ENCODE measurements around the gene LCAT. TPM values are rescaled to one million over a fixed set of nuclear protein-coding genes. Genes with fewer than 3 reads are reported as not detected.

The LCAT gene
- polyA plus RNA-seq, 1 of the 3 experiments (the other 2 are of a cell fraction) = 11.1 TPM

GRCh38 chr16:67959536-67960329, 15.8 kb upstream of the LCAT start:
- CTCF ChIA-PET = interaction anchor here (0.7 to 4.4 kb wide), 5 partner anchors 9 to 81 kb away, joined by 3 to 32 read pairs (median 7); no protein-coding TSS in a partner anchor
- Histone ChIP-seq H3F3A (replicated peaks; ENCODE audit: insufficient read depth) (no peaks in the 10 kb centered on the region), H3K9ac (0 out of 2 replicates have a peak overlapping the region, but pooled peaks have one; percentile 0), H3K4me2 (peak overlapping the region; percentile 12; the same call in 1 of the 2 replicates), H3K4me3 (ENCODE audit: low read depth in 2 of 2, low read length in 1 of 2) (no peak overlapping the region), H3K27me3 (ENCODE audit: insufficient read depth) (no peaks in the 10 kb centered on the region), H2AFZ (ENCODE audit: low read depth) (no peak overlapping the region), H3K27ac (ENCODE audit: low read depth in 2 of 2, low read length in 1 of 2) (peak overlapping the region in 1 of 2 experiments; percentile 37; a peak in 1 of 4 replicates), H3K9me3 (no peaks in the 10 kb centered on the region), H4K20me1 (ENCODE audit: insufficient read depth) (peaks cover 32% of the 10 kb centered on the region), H3K9me2 (no peaks in the 10 kb centered on the region), H3K4me1 (ENCODE audit: control insufficient read depth in 1 of 2, insufficient read depth in 2 of 2, low read depth in 1 of 2, low read length in 1 of 2) (peaks cover 0 to 16% of the 10 kb centered on the region in 2 experiments; a peak in 1 of 4 replicates), H3K79me2 (ENCODE audit: insufficient read depth) (peaks cover 64% of the 10 kb centered on the region), H3K36me3 (replicated peaks in 1 of 2; ENCODE audit: control insufficient read depth in 1 of 2, insufficient read depth in 2 of 2, low read length in 1 of 2) (peaks cover 41 to 59% of the 10 kb centered on the region in 2 experiments)
- TF ChIP-seq TEAD4 (IDR thresholded peaks at IDR 0.05; ENCODE audit: borderline replicate concordance, insufficient read depth) = no peak
- DNase-seq = no peak
- WGBS (ENCODE audit: low lambda C conversion rate) = 91% methylated on average over 8 of the region's 11 CpGs
- POLR2A ChIA-PET = interaction anchor here (0.5 to 1.6 kb wide), 4 partner anchors 9 to 787 kb away, joined by 3 to 4 read pairs (median 4); partner anchors contain the start of gene RANBP10

GRCh38 chr16:67957622-67958021, 13.7 kb upstream of the LCAT start:
- H3K79me2 ChIP-seq (ENCODE audit: insufficient read depth) = peaks cover 46% of the 10 kb centered on the region
- no peak overlapping the region for H2AFZ ChIP-seq (ENCODE audit: low read depth)
- peaks cover 15% of the 10 kb centered on the region; the same call in 1 of the 2 replicates for H4K20me1 ChIP-seq (ENCODE audit: insufficient read depth)
- H3K4me1 ChIP-seq (ENCODE audit: control insufficient read depth in 1 of 2, insufficient read depth in 2 of 2, low read depth in 1 of 2, low read length in 1 of 2) = peaks cover 0 to 13% of the 10 kb centered on the region in 2 experiments; a peak in 1 of 4 replicates
- POLR2A ChIA-PET = no interaction called here
- no peak for DNase-seq
- no peak overlapping the region for H3K4me2 ChIP-seq
- peaks cover 7% of the 10 kb centered on the region for H3F3A ChIP-seq (replicated peaks; ENCODE audit: insufficient read depth)
- H3K9me2 ChIP-seq = no peaks in the 10 kb centered on the region
- H3K27ac ChIP-seq (ENCODE audit: low read depth in 2 of 2, low read length in 1 of 2) = no peak overlapping the region
- TF ChIP-seq GATA2 (CRISPR knock-in tag; IDR thresholded peaks at IDR 0.05) (no peak), RAD21 (IDR thresholded peaks at IDR 0.05; ENCODE audit: low read length) (no peak), REST (IDR thresholded peaks at IDR 0.05; ENCODE audit: low read depth, low read length) (no peak), TAF1 (IDR thresholded peaks at IDR 0.05; ENCODE audit: borderline replicate concordance, low read depth, low read length) (no peak), TCF12 (IDR thresholded peaks at IDR 0.05) (no peak), EZH2phosphoT487 (IDR thresholded peaks at IDR 0.05; ENCODE audit: borderline replicate concordance, low read depth) (no peak)
- H3K4me3 ChIP-seq (ENCODE audit: low read depth in 2 of 2, low read length in 1 of 2) = no peak overlapping the region
- H3K9me3 ChIP-seq = no peaks in the 10 kb centered on the region
- CTCF ChIA-PET = interaction anchor here (1.1 kb wide), 1 partner anchor 14 kb away, joined by 5 read pairs; the partner anchor contains the start of gene LCAT
- H3K36me3 ChIP-seq (replicated peaks in 1 of 2; ENCODE audit: control insufficient read depth in 1 of 2, insufficient read depth in 2 of 2, low read length in 1 of 2) = peaks cover 36 to 59% of the 10 kb centered on the region in 2 experiments
- H3K9ac ChIP-seq = no peak overlapping the region
- 94% methylated on average over 6 of the region's 9 CpGs for WGBS (ENCODE audit: low lambda C conversion rate)
- H3K27me3 ChIP-seq (ENCODE audit: insufficient read depth) = no peaks in the 10 kb centered on the region

Data from SK-N-SH (cell line).